Measurements from ENCODE around the gene ZWILCH. TPM values are rescaled to one million over a fixed set of nuclear protein-coding genes. Genes with fewer than 3 reads are reported as not detected.
A peak's percentile ranks its signal among the peaks of the same experiment; 100 is the strongest.

Gene ZWILCH
- polyA plus RNA-seq, 1 of the 3 experiments (the other 2 are of a cell fraction): 8.2 TPM

GRCh38 chr15:66573719-66574595 is 68.8 kb downstream of the ZWILCH start:
- TF ChIP-seq USF1 (IDR thresholded peaks at IDR 0.05; ENCODE audit: borderline replicate concordance, low read depth) (no peak), GABPA (IDR thresholded peaks at IDR 0.05; ENCODE audit: low read depth) (no peak)
- TF ChIP-seq, protein P1, sequence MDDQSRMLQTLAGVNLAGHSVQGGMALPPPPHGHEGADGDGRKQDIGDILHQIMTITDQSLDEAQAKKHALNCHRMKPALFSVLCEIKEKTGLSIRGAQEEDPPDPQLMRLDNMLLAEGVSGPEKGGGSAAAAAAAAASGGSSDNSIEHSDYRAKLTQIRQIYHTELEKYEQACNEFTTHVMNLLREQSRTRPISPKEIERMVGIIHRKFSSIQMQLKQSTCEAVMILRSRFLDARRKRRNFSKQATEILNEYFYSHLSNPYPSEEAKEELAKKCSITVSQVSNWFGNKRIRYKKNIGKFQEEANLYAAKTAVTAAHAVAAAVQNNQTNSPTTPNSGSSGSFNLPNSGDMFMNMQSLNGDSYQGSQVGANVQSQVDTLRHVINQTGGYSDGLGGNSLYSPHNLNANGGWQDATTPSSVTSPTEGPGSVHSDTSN (IDR thresholded peaks at IDR 0.05): 0 out of 2 replicates have a peak, but pooled peaks have one; percentile 4
- Histone ChIP-seq H3K9ac (no peak overlapping the region), H3K9me3 (no peaks in the 10 kb centered on the region), H3K27me3 (ENCODE audit: insufficient read depth) (no peaks in the 10 kb centered on the region), H2AFZ (ENCODE audit: low read depth) (peak overlapping the region; percentile 46; the same call in 1 of the 2 replicates), H3K79me2 (ENCODE audit: insufficient read depth) (no peaks in the 10 kb centered on the region), H3K4me1 (ENCODE audit: control insufficient read depth in 1 of 2, insufficient read depth in 2 of 2, low read depth in 1 of 2, low read length in 1 of 2) (peaks cover 0 to 3% of the 10 kb centered on the region in 2 experiments; a peak in 1 of 4 replicates), H3K9me2 (no peaks in the 10 kb centered on the region), H3K4me3 (ENCODE audit: low read depth in 2 of 2, low read length in 1 of 2) (no peak overlapping the region), H4K20me1 (ENCODE audit: insufficient read depth) (no peaks in the 10 kb centered on the region), H3K27ac (ENCODE audit: low read depth in 2 of 2, low read length in 1 of 2) (no peak overlapping the region), H3K4me2 (no peak overlapping the region), H3F3A (replicated peaks; ENCODE audit: insufficient read depth) (no peaks in the 10 kb centered on the region), H3K36me3 (replicated peaks in 1 of 2; ENCODE audit: control insufficient read depth in 1 of 2, insufficient read depth in 2 of 2, low read length in 1 of 2) (no peaks in the 10 kb centered on the region)
- ChIA-PET CTCF (interaction anchor here (2.2 to 2.7 kb wide), 2 partner anchors 8 to 30 kb away, joined by 7 to 11 read pairs; partner anchors contain the start of gene LCTL), POLR2A (no interaction called here)
- DNase-seq: no peak
- WGBS (ENCODE audit: low lambda C conversion rate): 56% methylated on average over 10 of the region's 10 CpGs

DNA sequence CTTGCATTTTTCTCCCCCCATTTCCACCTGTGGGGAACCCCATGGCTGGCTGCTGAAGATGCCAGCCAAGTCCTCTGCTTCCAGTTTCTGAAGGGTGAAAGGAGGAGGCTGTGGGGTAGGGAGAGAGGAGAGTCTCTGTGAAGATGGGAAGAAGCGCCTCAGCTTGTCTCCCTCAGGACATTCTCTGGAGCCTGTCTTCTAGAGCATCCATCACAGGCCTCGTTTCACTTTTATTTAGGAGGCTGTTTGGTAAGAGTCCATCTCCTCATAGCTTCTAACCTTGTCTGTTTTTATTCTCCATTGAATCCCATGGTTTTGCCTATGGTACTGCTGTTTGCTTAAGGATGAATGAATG is 69.4 kb downstream of the ZWILCH start:
- DNase-seq: no peak
- ChIA-PET POLR2A (no interaction called here), CTCF (interaction anchor here (1.0 to 2.7 kb wide), 3 partner anchors 9 to 199 kb away, joined by 3 to 11 read pairs (median 7); partner anchors contain the start of gene LCTL)
- H4K20me1 ChIP-seq (ENCODE audit: insufficient read depth): no peaks in the 10 kb centered on the region
- H2AFZ ChIP-seq (ENCODE audit: low read depth): peak overlapping the region; percentile 46; the same call in 1 of the 2 replicates
- no peaks in the 10 kb centered on the region for H3F3A ChIP-seq (replicated peaks; ENCODE audit: insufficient read depth)
- H3K36me3 ChIP-seq (replicated peaks in 1 of 2; ENCODE audit: control insufficient read depth in 1 of 2, insufficient read depth in 2 of 2, low read length in 1 of 2): no peaks in the 10 kb centered on the region
- H3K4me2 ChIP-seq: no peak overlapping the region
- H3K79me2 ChIP-seq (ENCODE audit: insufficient read depth): no peaks in the 10 kb centered on the region
- H3K9me2 ChIP-seq: no peaks in the 10 kb centered on the region
- H3K4me3 ChIP-seq (ENCODE audit: low read depth in 2 of 2, low read length in 1 of 2): no peak overlapping the region
- WGBS (ENCODE audit: low lambda C conversion rate): 76% methylated on average over 2 of the region's 2 CpGs
- no peaks in the 10 kb centered on the region for H3K27me3 ChIP-seq (ENCODE audit: insufficient read depth)
- peaks cover 0 to 3% of the 10 kb centered on the region in 2 experiments; a peak in 1 of 4 replicates for H3K4me1 ChIP-seq (ENCODE audit: control insufficient read depth in 1 of 2, insufficient read depth in 2 of 2, low read depth in 1 of 2, low read length in 1 of 2)
- no peaks in the 10 kb centered on the region for H3K9me3 ChIP-seq
- H3K27ac ChIP-seq (ENCODE audit: low read depth in 2 of 2, low read length in 1 of 2): no peak overlapping the region
- H3K9ac ChIP-seq: no peak overlapping the region
- no peak for TF ChIP-seq USF2 (IDR thresholded peaks at IDR 0.05; ENCODE audit: borderline replicate concordance, low read depth, low read length)
- no peak for TF ChIP-seq TCF12 (IDR thresholded peaks at IDR 0.05)
- no peak for TF ChIP-seq JUND (IDR thresholded peaks at IDR 0.05)
- no peak for TF ChIP-seq USF1 (IDR thresholded peaks at IDR 0.05; ENCODE audit: borderline replicate concordance, low read depth)
- TF ChIP-seq, protein P2, sequence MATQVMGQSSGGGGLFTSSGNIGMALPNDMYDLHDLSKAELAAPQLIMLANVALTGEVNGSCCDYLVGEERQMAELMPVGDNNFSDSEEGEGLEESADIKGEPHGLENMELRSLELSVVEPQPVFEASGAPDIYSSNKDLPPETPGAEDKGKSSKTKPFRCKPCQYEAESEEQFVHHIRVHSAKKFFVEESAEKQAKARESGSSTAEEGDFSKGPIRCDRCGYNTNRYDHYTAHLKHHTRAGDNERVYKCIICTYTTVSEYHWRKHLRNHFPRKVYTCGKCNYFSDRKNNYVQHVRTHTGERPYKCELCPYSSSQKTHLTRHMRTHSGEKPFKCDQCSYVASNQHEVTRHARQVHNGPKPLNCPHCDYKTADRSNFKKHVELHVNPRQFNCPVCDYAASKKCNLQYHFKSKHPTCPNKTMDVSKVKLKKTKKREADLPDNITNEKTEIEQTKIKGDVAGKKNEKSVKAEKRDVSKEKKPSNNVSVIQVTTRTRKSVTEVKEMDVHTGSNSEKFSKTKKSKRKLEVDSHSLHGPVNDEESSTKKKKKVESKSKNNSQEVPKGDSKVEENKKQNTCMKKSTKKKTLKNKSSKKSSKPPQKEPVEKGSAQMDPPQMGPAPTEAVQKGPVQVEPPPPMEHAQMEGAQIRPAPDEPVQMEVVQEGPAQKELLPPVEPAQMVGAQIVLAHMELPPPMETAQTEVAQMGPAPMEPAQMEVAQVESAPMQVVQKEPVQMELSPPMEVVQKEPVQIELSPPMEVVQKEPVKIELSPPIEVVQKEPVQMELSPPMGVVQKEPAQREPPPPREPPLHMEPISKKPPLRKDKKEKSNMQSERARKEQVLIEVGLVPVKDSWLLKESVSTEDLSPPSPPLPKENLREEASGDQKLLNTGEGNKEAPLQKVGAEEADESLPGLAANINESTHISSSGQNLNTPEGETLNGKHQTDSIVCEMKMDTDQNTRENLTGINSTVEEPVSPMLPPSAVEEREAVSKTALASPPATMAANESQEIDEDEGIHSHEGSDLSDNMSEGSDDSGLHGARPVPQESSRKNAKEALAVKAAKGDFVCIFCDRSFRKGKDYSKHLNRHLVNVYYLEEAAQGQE (IDR thresholded peaks at IDR 0.05; ENCODE audit: low read depth, low read length): no peak
- no peak for TF ChIP-seq RFX5 (IDR thresholded peaks at IDR 0.05; ENCODE audit: low read length)
- TF ChIP-seq TAF1 (IDR thresholded peaks at IDR 0.05; ENCODE audit: borderline replicate concordance, low read depth, low read length): no peak
- TF ChIP-seq, protein P1 (IDR thresholded peaks at IDR 0.05): no peak
- no peak for TF ChIP-seq CHD2 (IDR thresholded peaks at IDR 0.05; ENCODE audit: low read length, partially characterized antibody)
- TF ChIP-seq, protein P3, sequence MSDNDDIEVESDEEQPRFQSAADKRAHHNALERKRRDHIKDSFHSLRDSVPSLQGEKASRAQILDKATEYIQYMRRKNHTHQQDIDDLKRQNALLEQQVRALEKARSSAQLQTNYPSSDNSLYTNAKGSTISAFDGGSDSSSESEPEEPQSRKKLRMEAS (IDR thresholded peaks at IDR 0.05; ENCODE audit: low read depth): no peak
- TF ChIP-seq GATA2 (CRISPR knock-in tag; IDR thresholded peaks at IDR 0.05): no peak
- TF ChIP-seq SIN3A (IDR thresholded peaks at IDR 0.05; ENCODE audit: borderline replicate concordance, low read depth, low read length): no peak
- TF ChIP-seq MEF2A (IDR thresholded peaks at IDR 0.05; ENCODE audit: borderline replicate concordance, low read depth): no peak
- TF ChIP-seq TEAD4 (IDR thresholded peaks at IDR 0.05; ENCODE audit: borderline replicate concordance, insufficient read depth): no peak
- no peak for TF ChIP-seq EZH2phosphoT487 (IDR thresholded peaks at IDR 0.05; ENCODE audit: borderline replicate concordance, low read depth)
